Measurements from ENCODE around the gene PRR3.

PRR3 gene

GRCh38 chr6:30601815-30602641 lies 44.9 kb downstream of the PRR3 start:
- TF ChIP-seq ZNF274 (IDR thresholded peaks at IDR 0.05; ENCODE audit: low read depth, low read length), result no peak
- no peak overlapping the region for H3K4me3 ChIP-seq (ENCODE audit: low read length)

GRCh38 chr6:30603961-30604360 lies 46.9 kb downstream of the PRR3 start:
- TF ChIP-seq ZNF274 (IDR thresholded peaks at IDR 0.05; ENCODE audit: low read depth, low read length), result no peak

GRCh38 chr6:30610065-30610464 lies 53.0 kb downstream of the PRR3 start:
- H3K4me3 ChIP-seq (ENCODE audit: low read length), result no peak overlapping the region
- no peak for TF ChIP-seq ZNF274 (IDR thresholded peaks at IDR 0.05; ENCODE audit: low read depth, low read length)

More at GRCh38 chr6:30603961-30604360, 46.9 kb downstream of the PRR3 start:
- H3K4me3 ChIP-seq (ENCODE audit: low read length), result no peak overlapping the region

GRCh38 chr6:30611150-30611855 lies 54.2 kb downstream of the PRR3 start:
- TF ChIP-seq ZNF274 (IDR thresholded peaks at IDR 0.05; ENCODE audit: low read depth, low read length), result no peak
- H3K4me3 ChIP-seq (ENCODE audit: low read length), result no peak overlapping the region

- TF ChIP-seq ZNF274 (IDR thresholded peaks at IDR 0.05; ENCODE audit: low read depth, low read length), result no peak
- H3K4me3 ChIP-seq (ENCODE audit: low read length), result no peak overlapping the region
Observed at GRCh38 chr6:30611856-30612194, 54.7 kb downstream of the PRR3 start.

GRCh38 chr6:30612213-30612612 lies 55.1 kb downstream of the PRR3 start:
- no peak overlapping the region for H3K4me3 ChIP-seq (ENCODE audit: low read length)
- TF ChIP-seq ZNF274 (IDR thresholded peaks at IDR 0.05; ENCODE audit: low read depth, low read length), result no peak

GRCh38 chr6:30612687-30613248 lies 55.7 kb downstream of the PRR3 start:
- no peak overlapping the region for H3K4me3 ChIP-seq (ENCODE audit: low read length)
- TF ChIP-seq ZNF274 (IDR thresholded peaks at IDR 0.05; ENCODE audit: low read depth, low read length), result no peak
